ENCODE data around the gene PLSCR2. TPM values are rescaled to one million over a fixed set of nuclear protein-coding genes. Genes with fewer than 3 reads are reported as not detected.

Gene PLSCR2
- total RNA-seq, 1 experiment from 2014 or later: not detected

DNA sequence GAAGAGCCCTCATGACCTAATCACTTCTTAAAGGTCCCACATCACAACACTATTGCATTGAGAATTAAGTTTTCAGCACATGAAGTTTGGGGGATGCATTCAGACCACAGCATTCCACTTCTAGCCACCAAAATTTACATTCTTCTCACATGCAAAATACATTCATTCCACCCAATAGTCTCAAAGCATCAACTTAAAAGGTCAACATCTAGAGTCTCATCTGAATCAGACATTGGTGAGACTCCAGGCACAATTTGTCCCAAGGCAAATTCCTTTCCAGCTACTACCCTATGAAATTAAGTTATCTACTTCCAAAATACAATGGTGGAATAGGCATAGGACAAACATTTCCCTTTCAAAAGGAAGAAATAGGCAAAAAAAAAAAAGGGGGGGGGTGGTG, 64.9 kb downstream of the PLSCR2 start:
- no TSS peak for BruUV-seq (replicated peaks)
- ATAC-seq: no peak
- Histone ChIP-seq H3K9ac (ENCODE audit: low read length) (no peak overlapping the region), H3K27me3 (ENCODE audit: insufficient read depth, low read length) (no peaks in the 10 kb centered on the region), H3K9me2 (ENCODE audit: insufficient read depth) (no peaks in the 10 kb centered on the region), H3K79me2 (ENCODE audit: insufficient read depth, low read length) (no peaks in the 10 kb centered on the region), H3K27ac (ENCODE audit: low read depth, low read length) (no peak overlapping the region), H4K20me1 (ENCODE audit: insufficient read depth) (no peaks in the 10 kb centered on the region), H3K36me3 (ENCODE audit: control insufficient read depth in 1 of 2, insufficient read depth in 2 of 2, low read length in 2 of 2) (no peaks in the 10 kb centered on the region), H3K4me1 (ENCODE audit: control insufficient read depth in 1 of 2, insufficient read depth in 2 of 2, low read length in 2 of 2) (peaks cover 0 to 4% of the 10 kb centered on the region in 2 experiments; a peak in 2 of 4 replicates), H3K4me3 (replicated peaks in 1 of 2; ENCODE audit: low read depth in 1 of 2, low read length in 2 of 2) (no peak overlapping the region), H3K4me2 (ENCODE audit: low read length) (no peak overlapping the region), H2AFZ (ENCODE audit: low read depth, low read length, poor library complexity, severe bottlenecking) (no peak overlapping the region), H3K9me3 (ENCODE audit: control insufficient read depth in 1 of 2, insufficient read depth in 1 of 2, low read depth in 1 of 2, low read length in 2 of 2) (no peaks in the 10 kb centered on the region)
- RAD21 ChIA-PET (ENCODE audit: low non-redundant PET in 1 of 2, low total read pairs in 2 of 2, uncharacterized antibody in 2 of 2, unreplicated experiment in 2 of 2): no interaction called here
- DNase-seq (ENCODE audit: low read depth, low spot score): no peak
- TF ChIP-seq SRF (IDR thresholded peaks at IDR 0.05; ENCODE audit: low read depth): no peak
- no peak for TF ChIP-seq TCF7L2 (IDR thresholded peaks at IDR 0.05; ENCODE audit: borderline replicate concordance, extremely low read depth, insufficient read depth, insufficient read length)
- no peak for TF ChIP-seq SP1 (IDR thresholded peaks at IDR 0.05; ENCODE audit: low read depth)
- no peak for TF ChIP-seq ZNF274 (IDR thresholded peaks at IDR 0.05; ENCODE audit: low read depth, low read length)
- no peak for TF ChIP-seq ZBTB33 (IDR thresholded peaks at IDR 0.05; ENCODE audit: extremely low read depth, insufficient replicate concordance, low read length)
- TF ChIP-seq, protein P1, sequence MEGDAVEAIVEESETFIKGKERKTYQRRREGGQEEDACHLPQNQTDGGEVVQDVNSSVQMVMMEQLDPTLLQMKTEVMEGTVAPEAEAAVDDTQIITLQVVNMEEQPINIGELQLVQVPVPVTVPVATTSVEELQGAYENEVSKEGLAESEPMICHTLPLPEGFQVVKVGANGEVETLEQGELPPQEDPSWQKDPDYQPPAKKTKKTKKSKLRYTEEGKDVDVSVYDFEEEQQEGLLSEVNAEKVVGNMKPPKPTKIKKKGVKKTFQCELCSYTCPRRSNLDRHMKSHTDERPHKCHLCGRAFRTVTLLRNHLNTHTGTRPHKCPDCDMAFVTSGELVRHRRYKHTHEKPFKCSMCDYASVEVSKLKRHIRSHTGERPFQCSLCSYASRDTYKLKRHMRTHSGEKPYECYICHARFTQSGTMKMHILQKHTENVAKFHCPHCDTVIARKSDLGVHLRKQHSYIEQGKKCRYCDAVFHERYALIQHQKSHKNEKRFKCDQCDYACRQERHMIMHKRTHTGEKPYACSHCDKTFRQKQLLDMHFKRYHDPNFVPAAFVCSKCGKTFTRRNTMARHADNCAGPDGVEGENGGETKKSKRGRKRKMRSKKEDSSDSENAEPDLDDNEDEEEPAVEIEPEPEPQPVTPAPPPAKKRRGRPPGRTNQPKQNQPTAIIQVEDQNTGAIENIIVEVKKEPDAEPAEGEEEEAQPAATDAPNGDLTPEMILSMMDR (IDR thresholded peaks at IDR 0.05 in 2 of 3, conservative IDR thresholded peaks at IDR 0.05 in 1 of 3; ENCODE audit: borderline replicate concordance in 1 of 3, insufficient read depth in 1 of 3, low read depth in 2 of 3, low read length in 2 of 3): no peak
- TF ChIP-seq EZH2phosphoT487 (IDR thresholded peaks at IDR 0.05; ENCODE audit: borderline replicate concordance): no peak
- no peak for TF ChIP-seq ATF3 (IDR thresholded peaks at IDR 0.05)
- no peak for TF ChIP-seq POLR2A (IDR thresholded peaks at IDR 0.05; ENCODE audit: borderline replicate concordance, extremely low read depth, insufficient read depth, insufficient read length)
- no peak for TF ChIP-seq ZFX (IDR thresholded peaks at IDR 0.05)
- TF ChIP-seq ELF1 (IDR thresholded peaks at IDR 0.05; ENCODE audit: borderline replicate concordance, low read depth): no peak
- TF ChIP-seq REST (IDR thresholded peaks at IDR 0.05; ENCODE audit: low read depth): no peak
- no peak for TF ChIP-seq CBX3 (IDR thresholded peaks at IDR 0.05; ENCODE audit: low read depth)
- no peak for TF ChIP-seq FOSL1 (IDR thresholded peaks at IDR 0.05; ENCODE audit: low read depth)
- TF ChIP-seq RAD21 (IDR thresholded peaks at IDR 0.05; ENCODE audit: low read depth): no peak
- no peak for TF ChIP-seq JUND (IDR thresholded peaks at IDR 0.05)
- TF ChIP-seq YY1 (IDR thresholded peaks at IDR 0.05; ENCODE audit: extremely low read depth, insufficient replicate concordance, low read depth, low read length): no peak
- no peak for TF ChIP-seq EZH2 (IDR thresholded peaks at IDR 0.05)
- intact Hi-C loops (cut with micrococcal nuclease): no loop called here
- CTCF ChIA-PET: no interaction called here
- POLR2A ChIA-PET: no interaction called here
